GM21515 (cell line): Measurements from ENCODE around the gene ARHGDIB.

ENCODE experiments used
- ATAC-seq: cut with Tn5 transposase; IDR thresholded peaks from one replicate; pipeline ENCODE4 v1.9.1; 2021; ENCODE audit not compliant: unreplicated experiment

ARHGDIB gene

DNA sequence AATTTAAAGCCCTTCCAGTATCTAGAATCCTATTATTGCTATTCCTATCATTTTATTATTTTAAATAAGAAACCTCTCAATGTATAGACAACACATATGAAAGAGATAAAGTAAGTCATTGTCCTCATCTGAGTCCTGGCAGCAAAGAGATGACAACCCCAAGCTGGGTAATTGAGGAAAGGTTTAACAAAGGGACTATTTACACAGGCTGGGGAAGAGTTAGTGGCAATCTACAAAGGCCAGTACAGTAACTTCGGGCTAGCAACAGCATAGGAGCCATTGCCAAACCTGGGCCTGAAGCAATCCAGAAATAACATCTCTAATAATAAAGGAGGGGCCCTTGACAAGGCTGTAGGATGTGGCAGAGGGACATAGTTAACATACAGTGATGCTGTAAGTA lies 22.6 kb upstream of the ARHGDIB start:
- no peak for ATAC-seq

DNA sequence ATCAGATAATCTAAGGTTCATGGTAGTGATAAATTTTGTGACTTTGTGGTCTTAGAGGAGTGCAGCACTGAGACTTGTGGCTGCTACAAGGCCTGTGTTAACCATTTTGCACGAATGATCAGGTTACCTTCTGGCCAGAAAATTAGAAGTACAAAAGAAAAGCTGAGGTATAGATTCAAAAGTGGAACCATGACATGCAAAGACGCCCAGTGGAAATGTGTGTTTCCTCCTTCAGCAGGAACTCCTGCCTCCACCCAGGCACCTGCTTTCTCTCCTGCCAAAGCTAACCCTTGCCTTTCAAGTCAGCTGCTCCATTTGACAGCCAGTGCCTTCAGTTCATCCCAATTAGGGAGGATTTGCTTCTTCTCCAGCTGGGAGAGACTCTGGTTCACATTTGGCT lies 21.6 kb upstream of the ARHGDIB start:
- no peak for ATAC-seq

DNA sequence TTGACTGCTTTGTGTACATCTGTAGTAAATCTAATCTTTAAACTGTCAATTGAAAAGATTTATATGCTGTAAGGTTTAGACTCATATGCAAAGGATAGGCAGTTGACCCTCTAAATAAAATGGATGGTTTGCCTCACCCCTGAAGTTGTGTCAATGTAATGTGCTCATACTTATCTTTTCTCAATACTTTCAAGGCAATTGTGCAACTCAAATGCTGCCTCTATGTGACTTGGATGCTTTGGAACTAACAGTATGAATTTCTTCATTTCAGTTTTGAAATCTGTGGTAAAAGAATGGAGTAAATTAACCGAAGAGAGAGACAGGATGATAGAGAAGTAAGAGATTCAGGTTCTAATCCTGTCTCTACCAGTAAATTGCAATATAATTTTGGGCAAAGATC lies 21.2 kb upstream of the ARHGDIB start:
- ATAC-seq: no peak

DNA sequence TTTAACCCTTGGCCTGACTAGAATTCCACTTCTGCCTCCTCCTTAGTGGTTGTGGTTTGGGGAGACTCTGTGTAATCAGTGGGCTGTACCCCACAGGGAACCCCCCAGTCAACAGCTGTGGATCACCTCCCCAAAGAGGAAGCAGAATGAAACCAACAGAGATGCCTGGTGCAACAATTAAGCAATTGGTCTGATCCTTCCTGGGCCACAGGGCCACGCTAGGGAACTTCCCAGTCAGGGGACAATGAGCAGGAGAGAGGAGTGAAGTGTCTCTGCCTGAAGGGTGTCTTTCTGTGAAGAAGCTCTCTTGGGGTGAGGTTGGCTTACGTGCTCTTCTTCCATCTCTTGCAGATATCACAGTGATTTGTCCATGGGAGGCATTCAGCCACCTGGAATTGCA lies 19.6 kb upstream of the ARHGDIB start:
- no peak for ATAC-seq

DNA sequence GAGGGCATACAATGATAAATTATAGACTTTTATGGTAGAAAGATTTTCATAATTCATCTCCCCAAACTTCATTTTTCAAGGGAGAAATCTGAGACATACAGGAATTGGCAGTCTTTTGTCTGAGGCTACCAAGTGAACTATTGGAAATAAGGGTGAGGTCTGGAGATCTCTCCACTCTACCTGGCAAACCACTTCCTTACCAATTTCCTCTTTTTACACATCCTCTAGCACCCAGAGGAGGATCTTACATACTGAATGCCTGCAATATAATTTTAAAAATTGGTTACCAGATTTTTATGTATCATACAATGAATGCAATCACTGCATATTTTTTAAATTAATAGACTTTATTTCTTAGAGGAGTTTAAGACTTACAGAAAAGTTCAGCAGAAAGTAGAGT lies 18.1 kb upstream of the ARHGDIB start:
- no peak for ATAC-seq

DNA sequence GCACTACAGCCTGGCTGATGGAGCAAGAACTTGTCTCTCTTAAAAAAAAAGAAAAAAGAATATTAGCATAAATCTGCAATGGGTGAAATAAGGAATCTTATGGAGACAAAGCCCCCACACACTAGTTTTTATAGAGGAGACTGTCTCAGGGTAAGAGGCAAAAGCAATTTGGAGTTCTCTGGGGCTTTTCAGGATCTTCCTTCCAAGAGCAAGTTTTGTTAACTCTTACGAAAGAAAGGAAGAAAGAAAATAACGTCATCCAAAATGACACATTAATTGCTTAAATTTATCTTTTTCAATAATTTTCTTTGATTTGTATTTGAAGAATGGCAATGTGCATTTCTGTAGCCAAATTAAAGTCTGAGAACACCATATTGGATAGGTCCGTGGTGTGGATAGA lies 15.3 kb upstream of the ARHGDIB start:
- ATAC-seq: no peak

DNA sequence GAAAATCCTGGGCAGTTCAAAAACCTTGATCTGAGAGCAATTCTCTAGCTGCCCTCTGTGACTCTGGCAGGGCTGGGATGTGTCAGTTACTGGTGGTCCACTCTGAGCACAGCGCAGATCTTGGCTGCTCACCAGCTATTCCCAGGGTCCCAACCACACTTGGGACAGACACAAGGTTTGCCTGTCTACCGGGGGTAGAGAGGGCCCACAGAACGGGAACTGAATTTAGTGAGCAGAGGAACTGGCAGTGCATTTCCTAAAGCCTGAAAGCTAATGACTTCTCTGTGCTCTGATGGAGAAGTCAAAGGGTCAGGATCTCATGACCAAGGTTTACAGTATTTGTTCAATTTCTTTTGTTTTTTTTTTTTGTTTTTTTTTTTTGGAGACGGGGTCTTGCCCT lies 14.1 kb upstream of the ARHGDIB start:
- ATAC-seq: no peak

DNA sequence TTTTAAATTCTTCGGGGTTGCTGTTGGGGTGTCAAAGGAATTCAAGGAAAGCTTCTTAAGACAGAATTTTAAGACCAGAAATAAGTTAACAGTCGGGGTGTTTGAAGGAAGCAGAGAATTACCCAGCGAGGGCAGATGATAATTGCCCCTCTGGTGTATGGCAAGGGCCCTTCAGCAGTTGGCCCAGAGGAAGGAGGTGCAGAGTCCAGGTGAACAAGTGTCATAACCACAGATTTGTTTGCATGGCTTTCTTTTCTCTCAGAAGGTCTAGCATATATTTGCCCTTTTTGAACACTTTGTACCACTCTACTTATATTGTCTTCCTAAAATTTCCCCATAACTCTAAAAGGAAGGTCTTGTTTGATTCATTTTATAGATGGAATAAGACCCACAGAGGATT lies 13.2 kb upstream of the ARHGDIB start:
- no peak for ATAC-seq

DNA sequence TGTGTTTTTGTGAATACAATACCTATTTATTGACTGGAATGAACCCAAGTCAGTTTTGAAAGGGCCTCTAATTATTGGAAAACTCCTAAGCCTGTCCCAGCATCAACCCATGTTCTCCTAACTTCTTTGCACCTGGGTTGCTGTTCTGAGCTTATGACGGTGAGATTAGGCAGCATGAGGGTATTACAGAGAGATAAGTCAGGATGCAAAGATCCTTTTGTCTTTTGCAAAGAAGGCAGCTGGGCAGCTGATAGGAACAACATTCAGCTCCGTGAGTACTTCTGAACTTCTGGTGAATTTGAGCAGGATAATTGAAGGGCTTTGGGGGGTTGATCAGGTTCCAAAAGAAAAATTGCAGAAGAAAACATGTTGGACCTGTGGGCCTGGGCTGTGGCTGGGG lies 11.4 kb upstream of the ARHGDIB start, which contains the start of gene PDE6H:
Gene PDE6H, plus strand, starts transcription at position 227 of the 400 bp plus-strand sequence. CDS start 4,971 bp downstream, outside the sequence.
- no peak for ATAC-seq

DNA sequence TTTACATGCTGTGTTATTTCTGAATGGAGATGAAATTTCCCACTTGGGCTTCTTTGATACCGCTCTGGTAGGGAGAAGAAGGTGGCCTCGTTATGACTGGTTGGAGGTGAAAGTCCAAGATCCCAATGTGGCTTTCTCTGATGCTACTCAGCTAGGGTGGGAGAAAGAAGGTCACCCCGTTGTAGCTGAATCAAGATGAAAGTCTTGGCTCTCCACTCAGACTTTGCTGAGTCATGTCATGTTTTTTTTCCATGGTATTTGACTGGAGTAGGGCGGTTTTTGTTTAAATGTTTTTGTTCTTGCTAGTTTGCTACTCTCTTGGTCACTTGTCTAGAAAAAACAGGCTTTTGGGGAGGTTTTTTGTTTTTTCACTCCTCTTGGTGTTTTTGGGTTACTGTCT lies 9.1 kb upstream of the ARHGDIB start:
- ATAC-seq: no peak

DNA sequence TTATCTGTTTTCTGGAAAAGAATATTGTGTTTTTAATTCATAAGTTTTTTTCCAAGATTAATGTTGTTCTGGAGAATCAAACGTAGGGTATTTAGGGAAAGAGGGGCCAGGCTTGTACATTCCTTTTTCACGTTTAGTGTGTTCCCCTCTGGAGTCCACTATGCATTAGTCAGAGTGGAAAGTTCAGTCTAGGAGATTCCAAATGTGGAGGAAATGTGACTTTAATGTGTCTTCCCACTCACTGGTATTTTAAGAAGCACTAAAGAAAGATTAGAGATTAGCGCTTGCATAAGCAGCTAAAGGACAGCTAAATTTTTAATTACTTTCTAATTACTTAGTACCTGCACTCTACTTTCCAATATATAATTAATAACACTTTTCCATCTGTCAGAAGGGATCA lies 7.1 kb upstream of the ARHGDIB start:
- no peak for ATAC-seq

DNA sequence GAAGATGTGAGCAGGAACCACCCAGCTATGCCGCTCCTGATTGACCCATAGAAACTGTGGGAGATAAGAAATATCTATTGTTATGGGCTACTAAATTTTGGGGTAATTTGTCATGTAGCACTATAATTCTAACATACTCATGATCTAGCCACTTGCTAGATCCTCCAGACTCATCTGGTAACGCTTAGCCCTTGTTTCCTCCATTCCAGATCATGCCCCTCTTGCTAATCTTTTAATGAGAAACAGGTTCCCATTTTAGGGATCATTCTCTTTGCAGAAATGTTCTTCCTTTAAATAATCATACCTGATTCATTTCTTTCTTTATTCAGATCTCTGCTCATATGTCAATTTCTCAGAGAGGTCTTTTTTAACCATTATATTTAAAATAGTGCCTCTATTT lies 3.8 kb upstream of the ARHGDIB start:
- no peak for ATAC-seq

DNA sequence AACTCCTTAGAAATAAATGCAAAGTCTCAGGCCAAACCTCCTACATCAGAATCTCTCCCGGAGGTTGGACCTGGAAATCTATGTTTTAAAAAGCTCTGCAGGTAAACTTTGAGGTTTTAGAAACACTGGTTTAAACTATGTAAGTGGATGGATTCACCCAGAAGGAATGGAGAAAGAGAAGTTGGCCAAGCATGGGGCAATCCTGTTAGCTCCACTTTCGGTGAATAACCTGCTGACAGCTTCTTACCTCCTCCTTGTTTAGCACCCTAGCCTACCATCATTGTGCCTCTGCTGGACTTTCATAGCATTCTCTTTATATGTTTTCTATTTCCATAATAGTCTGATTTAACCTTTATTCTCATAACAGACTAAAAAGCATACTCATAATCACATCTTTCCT lies 3.0 kb upstream of the ARHGDIB start:
- ATAC-seq: no peak

DNA sequence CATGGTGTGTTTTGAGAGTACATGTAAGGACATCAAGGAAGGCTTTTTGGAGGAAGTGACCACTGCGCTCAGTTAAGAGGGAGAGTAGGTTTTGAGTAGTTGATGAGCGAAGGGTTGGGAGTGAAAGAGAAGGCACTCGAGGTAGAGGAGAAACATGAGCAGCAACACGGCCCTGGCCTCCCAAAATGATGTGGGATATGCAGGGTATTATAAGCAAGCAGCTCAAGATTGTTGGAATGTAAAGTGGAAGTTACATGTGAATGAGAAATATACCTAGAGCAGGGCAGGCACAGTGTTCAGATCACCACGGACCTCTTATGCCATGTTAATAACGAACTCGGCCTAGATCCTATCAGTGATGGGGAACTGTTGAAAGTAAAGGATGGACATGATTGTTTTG lies 2.1 kb upstream of the ARHGDIB start:
- no peak for ATAC-seq

DNA sequence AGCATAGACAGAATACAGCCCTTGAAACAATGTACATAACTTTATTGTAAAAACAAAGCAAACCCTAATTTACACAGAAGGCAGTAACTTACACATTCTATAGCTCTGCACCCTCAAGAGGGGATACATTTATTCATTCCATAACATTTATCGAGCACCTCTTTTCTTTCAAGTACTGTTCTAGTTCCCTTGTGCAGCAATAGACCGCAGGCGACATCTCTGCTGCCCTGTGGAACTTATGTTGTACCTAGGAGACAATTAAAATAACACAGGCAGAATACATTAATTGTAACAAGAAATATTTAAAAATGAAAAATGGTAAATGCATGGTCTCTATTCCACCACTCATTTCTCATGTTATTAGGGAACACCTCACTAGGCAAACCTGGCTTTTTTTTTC lies 1.4 kb upstream of the ARHGDIB start:
- ATAC-seq: no peak

DNA sequence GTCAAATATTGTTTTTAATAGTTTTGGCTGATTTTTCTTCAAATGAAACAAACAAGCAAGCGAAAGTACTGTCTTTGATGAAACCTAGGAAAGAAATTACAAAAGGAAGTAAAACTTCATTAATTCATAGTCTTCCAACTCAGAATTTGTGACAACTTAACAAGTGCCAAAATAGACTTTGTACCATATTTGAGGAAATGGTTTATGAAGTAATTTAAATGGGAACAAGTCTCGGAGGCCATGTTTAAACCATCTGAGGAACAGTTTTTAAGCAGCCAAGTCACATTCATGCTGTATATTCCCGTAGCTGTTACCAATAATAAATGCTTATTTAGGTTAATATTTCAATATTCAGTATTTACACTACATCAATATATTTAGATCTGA lies 745 bp upstream of the ARHGDIB start:
- no peak for ATAC-seq

DNA sequence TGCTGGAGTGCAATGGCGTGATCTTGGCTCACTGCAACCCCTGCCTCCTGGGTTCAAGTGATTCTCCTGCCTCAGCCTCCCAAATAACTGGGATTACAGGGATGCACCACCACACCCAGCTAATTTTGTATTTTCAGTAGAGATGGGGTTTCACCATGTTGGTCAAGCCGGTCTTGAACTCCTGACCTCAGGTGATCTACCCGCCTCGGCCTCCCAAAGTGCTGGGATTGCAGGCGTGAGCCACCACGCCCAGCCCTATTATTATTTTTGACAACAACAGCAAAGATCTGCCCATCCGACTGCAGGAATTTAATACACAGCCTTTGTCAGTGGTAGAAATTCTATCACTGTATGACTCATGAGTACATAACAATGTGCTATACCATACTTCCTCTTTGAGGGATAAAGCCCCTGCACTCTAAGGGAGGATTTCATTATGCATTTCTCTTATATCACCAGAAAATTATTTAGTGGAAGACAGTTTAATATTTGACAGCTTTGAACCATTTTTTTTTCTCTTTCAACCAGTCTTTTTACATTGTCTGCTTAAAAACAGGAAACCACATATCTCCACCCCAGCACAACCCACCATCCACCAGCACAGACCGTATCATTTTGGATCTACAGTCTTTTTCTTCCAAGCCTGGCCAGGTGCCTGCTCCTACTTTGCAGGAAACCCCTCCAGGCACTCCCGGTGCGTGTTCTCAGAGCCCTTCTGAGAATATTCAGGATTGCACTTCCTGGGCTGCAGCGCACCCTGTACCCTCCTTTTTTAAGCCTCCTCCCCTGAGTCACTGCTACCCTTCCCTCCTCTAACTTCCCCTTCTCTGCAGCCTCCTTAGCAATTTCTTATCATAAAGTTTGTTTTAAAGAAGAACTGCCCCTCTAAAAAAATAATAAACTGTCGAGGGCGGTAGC lies 594 bp downstream of the ARHGDIB start:
- peak; percentile 37 for ATAC-seq

DNA sequence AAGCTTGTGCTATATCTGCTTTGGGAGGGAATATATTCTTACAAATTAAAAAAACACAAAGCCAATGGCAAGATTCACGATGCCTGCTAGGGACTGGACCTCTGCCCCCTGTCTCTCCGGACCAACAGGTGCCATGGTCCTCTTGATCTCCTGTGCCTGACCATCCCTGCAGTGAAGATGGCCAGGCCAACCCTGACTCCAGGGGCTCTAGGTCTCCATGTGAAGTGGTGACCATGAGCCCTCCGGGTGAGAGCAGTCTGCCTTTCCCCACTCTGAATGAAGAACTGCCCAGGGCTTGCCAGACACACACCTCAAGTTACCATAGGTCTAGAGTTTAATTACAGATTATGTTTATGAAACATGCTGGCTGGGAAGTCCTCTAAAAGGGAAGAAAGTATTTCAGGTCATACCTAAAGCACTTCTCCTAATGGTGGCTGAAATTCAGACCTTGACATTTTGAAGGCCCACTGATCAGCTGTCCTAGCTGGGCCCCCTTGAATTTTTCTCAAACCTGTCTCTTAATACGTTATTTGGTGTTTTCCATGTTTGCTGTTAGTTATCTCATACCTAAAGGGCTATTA lies 1.4 kb downstream of the ARHGDIB start:
- no peak for ATAC-seq

DNA sequence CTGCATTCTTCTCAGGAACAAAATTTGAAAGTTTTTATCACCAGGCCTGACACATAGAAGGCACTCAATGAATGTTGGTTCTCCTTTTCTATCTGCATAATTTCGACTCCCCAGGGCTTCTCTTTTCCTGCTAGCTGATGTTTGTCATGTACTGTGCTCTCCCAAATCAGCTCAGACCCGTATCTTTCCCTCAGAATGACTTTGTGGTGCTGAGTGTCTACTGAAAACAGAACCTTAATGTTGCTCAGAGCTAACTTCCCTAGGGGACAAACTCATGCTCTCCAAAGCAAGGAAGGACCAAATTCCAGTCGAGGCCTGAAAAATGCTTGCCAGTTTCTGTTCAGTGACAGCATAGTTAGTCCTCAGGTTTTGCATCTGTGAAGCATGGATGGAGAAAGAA lies 1.9 kb downstream of the ARHGDIB start:
- ATAC-seq: no peak

DNA sequence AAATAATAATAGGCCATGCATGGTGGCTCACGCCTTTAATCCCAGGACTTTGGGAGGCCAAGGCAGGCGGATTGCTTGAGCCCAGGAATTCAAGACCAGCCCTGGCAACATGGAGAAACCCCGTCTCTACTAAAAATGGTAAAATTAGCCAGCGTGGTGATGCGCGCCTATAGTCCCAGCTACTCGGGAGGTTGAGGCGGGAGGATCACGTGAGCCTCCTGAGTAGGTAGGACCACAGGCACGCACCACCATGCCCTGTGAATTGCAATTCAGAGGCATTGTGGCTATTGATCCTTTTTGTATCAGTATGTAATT lies 2.3 kb downstream of the ARHGDIB start:
- ATAC-seq: no peak

DNA sequence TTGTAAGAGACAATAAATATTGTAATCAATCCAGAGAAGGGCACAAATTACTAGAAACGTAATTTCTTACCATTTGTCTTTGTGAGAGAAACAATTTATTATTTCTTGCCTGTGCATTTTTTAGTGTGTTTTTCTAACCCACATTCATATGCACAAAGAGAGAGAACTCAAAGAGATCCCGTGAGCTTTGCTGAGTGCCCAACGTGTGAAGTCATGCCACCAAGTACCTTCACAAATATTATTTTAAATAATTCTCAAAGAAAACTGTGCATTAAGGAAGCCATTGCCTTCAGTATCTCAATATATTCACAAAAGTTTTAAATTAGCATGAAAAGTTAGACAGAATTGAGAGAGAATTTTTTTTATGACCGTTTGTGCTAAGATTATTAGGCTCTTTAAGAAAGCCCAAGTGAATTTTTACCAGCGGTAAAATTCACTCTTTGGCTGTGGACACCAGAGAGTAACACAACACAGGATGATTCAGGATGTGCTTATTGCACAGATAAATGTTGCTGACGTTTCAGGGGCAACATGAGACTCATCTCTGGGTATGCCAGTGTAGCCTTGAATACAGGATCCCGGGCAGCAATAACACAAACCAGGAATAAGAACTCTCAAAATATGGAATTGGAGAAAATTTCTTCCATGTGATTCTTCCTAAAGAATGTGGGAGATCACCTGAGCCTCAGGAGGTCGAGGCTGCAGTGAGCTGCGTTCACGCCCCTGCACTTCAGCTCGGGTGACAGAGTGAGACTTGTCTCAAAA lies 2.9 kb downstream of the ARHGDIB start:
- no peak for ATAC-seq

DNA sequence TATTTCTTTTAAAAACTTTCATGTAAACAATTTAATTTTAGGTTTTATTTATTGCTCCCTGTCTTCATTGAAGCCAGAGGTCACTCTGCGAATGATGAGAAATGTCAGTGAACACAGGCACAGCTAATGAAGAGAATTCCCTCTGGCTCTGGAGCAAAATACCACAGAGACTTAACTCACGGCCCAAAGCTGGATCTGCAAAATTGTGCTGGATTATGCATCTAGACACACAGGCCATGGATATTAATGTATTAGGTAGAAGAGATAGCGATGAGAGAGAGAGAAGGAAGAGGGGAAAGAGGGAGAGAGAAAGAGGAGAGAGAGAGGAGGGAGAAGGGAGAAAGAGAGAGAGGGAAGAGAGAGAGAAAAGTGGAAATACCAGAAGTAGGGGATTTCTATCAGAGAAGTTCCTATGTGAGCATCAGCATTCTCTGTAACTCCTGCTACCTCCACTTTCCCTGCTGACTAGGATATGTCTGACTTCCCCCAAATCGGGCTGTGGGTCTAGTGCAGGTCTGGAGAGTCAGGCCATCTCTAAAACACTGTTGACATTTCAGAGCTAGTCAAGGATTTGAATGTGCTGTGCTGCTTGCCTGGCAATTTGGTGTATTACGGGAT lies 3.7 kb downstream of the ARHGDIB start:
- no peak for ATAC-seq
